GM18498 (cell line): ENCODE results near the gene C17orf78.
"Not testable (repeated sequence)": the region's sequence is repeated elsewhere in the genome, so short reads cannot be mapped to it uniquely, and the experiment has no call there.

Experiments
- ATAC-seq: cut with Tn5 transposase; IDR thresholded peaks from one replicate; pipeline ENCODE4 v1.9.1; 2021; ENCODE audit warnings: mild to moderate bottlenecking, moderate library complexity; ENCODE audit not compliant: unreplicated experiment

C17orf78 gene

GRCh38 chr17:37430051-37430627, 54.4 kb downstream of the C17orf78 start:
- ATAC-seq = no peak

- ATAC-seq = no peak
Observed at GRCh38 chr17:37432671-37433070, 56.9 kb downstream of the C17orf78 start.

GRCh38 chr17:37438141-37438540, 62.4 kb downstream of the C17orf78 start:
- no peak for ATAC-seq

- ATAC-seq = no peak
Observed at GRCh38 chr17:37440424-37440823, 64.6 kb downstream of the C17orf78 start.

- ATAC-seq = not testable (repeated sequence)
Observed at GRCh38 chr17:37441369-37442014, 65.7 kb downstream of the C17orf78 start.
